Measurements from ENCODE around the gene NENF.

Gene NENF

GRCh38 chr1:212482637-212483441 is 50.1 kb downstream of the NENF start:
- no peak for DNase-seq

- no peak for DNase-seq
Observed at GRCh38 chr1:212484701-212485570, 52.2 kb downstream of the NENF start.

DNA sequence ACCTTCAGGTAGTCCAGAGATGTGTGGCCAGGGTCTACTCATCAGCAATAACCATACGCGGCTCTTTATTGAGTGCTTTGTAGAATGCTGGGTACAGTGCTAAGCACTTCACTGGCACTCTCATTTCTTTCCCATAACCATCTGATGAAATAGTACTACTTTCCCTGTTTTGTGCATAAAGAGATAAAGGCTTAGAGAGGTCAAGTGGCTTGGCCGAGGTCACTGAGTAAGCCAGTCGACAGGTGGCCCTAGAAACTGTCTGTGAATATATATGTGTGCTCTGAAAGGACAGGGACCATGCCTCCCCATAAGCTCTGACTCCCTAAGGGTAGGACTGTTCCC is 52.8 kb downstream of the NENF start:
- DNase-seq: no peak

DNA sequence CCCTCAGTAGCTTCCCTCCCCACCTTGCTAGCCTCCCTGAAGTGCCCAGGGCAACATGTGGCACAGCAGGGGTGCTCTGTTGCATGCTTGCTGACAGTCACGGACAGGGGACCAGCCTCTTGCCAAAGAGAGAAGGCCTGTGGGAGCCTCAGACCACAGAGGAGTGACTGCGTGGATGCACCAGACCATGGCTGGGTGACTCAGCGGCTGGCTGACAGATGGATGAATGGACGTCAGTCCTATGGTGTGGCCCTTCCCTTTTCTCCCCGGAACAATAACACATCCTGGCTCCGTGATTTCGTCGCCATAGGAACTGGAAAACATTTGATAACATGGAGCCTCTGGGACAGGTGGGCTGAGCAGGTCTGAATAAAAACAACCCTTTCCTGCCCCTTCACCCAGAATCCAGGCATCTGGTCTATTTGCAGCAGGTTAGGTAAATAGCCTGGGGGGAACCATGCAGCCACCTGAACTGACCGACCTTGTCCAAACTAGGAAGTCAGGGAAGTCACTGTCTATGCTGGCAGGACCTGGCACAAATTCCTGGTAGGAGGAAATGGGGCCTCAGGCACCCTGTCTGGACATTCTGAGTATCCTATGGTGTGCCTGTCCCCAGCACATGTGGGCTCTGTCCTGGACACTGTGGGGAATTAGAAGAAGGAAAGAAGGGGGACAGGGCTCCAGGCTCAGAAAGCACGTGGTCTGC is 53.3 kb downstream of the NENF start:
- DNase-seq: no peak

GRCh38 chr1:212486619-212486975 is 53.9 kb downstream of the NENF start:
- no peak for DNase-seq

GRCh38 chr1:212487286-212487685 is 54.6 kb downstream of the NENF start:
- no peak for DNase-seq

DNA sequence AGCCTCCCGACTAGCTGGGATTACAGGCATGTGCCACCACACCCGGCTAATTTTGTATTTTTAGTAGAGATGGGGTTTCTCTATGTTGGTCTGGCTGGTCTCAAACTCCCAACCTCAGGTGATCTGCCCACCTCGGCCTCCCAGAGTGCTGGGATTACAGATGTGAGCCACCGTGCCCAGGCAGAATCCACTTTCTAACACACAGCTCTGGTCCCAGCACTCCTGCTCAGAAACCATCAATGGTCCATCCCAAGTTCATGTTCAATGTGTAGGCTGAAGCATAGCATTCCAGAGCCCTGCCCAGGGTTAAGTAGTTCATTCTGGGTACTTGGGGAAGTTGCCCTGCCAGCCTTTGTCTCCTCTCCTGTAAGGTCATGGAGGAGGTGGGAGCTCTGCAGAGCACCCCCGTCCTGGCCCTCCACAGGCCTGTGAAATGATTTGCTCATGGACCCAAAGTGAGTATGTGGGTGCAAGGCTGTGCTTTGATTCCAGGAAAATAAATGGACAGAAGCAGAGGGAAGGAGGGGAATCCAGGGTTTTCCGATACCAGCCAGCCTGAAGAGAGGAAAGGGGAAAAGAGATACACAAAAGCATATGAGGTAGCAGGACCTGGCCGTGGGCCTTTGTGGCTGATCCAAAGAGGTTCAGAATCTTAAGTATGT is 55.2 kb downstream of the NENF start:
- DNase-seq: no peak

- no peak for DNase-seq
Observed at GRCh38 chr1:212488436-212489283, 55.9 kb downstream of the NENF start.

DNA sequence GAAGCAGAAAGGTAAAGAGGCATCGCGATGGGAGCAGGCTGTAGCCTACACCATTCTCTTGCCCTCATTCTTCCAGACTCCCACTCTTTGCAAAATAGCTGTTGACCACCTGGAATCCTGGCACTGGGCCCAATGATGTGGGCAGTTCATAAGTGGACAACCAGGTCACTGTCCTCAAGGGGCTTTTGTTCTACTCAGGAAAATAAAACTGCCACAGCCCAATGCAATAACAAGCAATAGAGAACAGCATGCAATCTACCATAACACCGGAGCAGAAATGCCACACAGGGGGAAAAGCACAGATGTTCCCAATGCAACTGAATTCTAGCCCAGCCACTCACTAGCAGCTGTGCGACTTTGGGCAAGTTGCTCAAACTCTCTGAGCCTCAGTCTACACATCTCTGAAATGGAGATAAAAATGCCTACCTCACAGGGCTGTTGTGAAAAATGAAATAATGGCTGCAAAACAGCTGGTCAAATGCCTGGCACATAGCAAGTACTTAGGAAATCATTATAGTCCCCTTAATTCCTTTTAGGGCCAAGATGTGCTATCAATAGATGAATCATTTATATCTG is 56.7 kb downstream of the NENF start:
- DNase-seq: no peak

GRCh38 chr1:212490276-212490675 is 57.6 kb downstream of the NENF start:
- no peak for DNase-seq

DNA sequence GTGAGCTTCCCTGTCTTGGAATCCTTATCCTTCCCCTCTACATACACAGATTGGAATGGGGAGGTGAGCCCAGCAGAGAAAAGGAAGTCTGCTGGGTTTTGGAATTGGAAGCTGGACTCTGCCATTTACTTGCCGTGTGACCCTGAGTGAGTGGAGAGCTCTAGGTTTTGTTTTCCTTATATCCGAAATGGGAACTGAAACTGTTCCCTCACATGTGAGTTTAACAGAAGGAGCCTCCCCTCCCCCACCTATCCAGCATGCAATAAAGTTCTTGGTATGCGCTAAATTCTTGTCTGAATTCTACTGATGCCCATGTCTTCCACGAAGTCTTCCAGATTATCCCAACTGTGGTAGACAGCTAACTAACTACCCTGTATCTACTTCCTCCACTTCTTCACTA is 58.7 kb downstream of the NENF start:
- DNase-seq: no peak
